HG02870 (cell line): Measurements from ENCODE around the gene CDHR2.
"Not testable (repeated sequence)": the region's sequence is repeated elsewhere in the genome, so short reads cannot be mapped to it uniquely, and the experiment has no call there.

ENCODE experiments used
- ATAC-seq: cut with Tn5 transposase; IDR thresholded peaks from one replicate; pipeline ENCODE4 v1.9.1; 2021; ENCODE audit warnings: mild to moderate bottlenecking, moderate library complexity; ENCODE audit not compliant: unreplicated experiment

CDHR2 gene

DNA sequence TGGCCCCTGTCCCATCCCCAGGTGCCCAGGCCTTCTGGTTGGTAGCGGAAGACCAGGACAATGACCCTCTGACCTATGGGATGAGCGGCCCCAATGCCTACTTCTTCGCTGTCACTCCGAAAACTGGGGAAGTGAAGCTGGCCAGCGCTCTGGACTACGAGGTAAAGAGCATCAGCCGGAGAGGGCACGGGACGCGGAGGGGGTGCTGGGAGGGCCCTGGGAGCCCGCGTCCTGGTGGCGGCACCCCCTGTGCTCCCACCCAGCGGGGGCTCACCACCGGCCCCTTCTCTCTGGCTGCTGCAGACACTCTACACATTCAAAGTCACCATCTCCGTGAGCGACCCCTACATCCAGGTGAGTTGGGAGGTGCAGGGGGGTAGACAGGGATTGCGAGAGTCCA, 19.5 kb downstream of the CDHR2 start:
- no peak for ATAC-seq

DNA sequence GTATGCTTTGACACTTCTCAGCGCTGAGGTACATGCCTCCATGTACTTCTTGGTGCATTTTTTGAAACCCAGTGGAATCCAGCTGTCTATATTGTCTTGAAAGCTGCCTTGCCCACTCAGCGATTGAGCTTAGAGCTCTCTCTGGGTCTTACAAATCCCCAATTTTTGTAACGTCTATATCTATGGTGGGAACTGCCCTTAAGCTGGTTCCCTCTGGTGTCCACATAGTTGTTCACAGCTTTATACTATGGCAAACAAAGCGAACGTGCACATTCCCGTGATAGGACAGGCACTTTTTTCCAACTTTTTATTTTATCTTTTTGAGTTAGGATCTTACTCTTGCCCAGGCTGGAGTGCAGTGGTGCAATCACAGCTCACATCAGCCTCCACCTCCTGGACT, 20.9 kb downstream of the CDHR2 start:
- no peak for ATAC-seq

DNA sequence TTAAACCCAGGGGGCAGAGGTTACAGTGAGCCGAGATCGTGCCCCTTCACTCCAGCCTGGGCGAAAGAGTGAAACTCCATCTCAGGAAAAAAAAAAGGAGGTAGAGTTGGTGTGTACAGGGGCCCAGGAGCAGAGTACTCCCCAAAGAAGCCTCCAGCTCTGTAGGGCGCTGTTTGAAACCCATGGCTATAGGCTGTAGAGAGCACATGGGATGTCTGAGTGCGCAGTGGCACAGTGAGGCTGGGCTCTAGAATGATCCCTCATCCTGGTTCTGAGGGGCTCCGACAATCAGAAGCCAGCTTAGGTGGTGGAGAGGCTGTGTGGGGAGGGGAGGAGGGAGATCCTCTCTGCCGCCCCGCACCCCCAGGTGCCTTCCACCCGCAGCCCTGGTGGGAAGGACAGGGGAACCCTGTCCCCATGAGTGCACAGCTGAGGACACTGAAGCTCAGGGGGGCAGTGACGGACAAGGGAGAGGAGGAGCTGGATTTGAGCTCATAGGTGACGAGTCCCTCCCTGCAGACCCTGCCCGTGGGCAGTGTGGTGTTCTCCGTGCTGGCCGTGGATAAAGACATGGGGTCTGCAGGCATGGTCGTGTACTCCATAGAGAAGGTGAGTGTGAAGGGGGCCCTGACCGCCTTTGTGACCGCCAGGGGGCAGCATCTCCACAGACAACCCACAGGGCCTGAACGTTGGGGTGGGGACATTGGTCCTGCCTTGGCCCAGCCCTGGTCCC, 24.6 kb downstream of the CDHR2 start:
- no peak for ATAC-seq

DNA sequence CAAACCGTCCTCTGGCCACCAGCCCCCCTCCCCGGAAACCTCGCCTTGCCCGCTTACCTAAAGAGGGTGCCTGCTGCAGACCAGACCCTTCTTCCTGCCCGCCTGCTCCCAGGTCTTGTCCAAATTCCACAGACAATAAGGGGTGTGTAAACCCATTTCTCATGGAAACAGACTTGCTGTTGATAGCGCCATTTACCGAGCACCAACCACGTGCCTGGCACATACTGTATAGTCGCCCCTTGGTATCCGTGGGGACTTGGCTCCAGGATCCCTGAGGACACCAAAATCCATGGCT, 25.1 kb downstream of the CDHR2 start:
- no peak for ATAC-seq

DNA sequence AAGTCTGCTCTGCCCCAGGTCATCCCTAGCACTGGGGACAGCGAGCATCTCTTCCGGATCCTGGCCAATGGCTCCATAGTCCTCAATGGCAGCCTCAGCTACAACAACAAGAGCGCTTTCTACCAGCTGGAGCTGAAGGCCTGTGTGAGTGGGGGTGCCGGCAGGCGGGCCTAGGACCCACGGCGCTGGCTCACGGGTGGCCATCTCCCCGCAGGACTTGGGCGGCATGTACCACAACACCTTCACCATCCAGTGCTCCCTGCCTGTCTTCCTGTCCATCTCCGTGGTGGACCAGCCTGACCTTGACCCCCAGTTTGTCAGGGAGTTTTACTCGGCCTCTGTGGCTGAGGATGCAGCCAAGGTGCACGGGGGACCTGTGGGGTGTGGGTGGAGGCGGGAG, 25.9 kb downstream of the CDHR2 start:
- ATAC-seq: no peak

DNA sequence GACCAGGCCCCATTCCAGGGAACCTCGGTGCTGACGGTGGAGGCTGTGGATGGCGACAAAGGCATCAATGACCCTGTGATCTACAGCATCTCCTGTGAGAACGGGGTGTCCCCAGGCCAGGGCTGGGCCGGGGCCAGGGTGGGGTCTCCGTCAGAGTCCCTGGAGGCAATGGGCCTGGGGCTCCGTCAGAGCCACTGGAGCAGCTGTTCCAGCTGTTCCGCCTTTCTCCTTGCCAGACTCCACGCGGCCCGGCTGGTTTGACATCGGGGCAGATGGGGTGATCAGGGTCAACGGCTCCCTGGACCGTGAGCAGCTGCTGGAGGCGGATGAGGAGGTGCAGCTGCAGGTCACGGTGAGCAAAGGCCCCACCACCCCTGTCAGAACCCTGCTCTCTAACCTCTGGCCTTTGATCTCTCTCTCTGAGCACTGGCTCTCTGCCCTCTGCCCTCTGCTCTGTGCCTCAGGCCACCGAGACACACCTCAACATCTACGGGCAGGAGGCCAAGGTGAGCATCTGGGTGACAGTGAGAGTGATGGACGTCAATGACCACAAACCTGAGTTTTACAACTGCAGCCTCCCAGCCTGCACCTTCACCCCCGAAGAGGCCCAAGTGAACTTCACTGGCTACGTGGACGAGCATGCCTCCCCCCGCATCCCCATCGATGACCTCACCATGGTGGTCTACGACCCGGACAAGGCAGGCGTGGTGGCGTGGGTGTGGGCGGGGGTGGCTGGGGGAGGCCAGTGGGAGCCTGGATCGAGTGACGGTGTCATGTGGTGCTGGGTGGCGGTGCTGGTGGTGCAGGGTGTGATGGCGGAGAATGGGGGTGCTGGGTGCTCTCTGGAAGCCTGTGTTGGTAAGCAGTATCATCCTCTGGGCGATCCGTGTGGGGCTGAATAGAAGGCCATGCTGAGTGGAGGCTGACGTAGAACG, 26.6 kb downstream of the CDHR2 start:
- ATAC-seq: no peak

DNA sequence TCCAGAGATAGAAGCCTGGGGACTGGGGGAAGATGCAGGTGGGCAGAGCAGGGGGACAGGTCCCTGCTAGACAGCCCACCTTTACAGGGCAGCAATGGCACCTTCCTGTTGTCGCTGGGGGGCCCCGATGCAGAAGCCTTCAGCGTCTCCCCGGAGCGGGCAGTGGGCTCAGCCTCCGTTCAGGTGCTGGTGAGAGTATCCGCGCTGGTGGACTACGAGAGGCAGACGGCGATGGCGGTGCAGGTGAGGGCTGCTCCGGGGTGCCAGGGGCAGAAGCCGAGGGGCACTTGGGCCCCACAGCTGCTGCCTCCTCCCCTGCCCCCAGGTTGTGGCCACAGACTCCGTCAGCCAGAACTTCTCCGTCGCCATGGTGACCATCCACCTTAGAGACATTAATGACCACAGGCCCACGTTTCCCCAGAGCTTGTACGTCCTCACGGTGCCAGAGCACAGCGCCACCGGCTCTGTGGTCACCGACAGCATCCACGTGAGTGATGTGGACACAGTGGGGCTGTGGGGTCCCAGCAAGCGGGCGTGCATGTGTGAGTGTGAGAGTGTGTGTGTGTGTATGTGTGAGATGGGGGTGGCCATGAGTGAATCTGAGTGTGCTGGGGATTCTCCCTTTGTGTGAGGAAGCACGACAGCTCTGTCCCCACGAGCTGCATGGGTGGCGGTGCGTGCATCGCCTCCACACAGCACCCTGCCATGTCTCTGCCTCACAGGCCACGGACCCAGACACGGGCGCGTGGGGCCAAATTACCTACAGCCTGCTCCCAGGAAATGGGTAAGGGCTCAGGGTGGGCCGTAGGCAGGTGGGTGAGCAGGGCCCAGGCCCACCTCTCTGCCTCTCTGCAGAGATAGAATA, 28.4 kb downstream of the CDHR2 start:
- ATAC-seq: no peak

DNA sequence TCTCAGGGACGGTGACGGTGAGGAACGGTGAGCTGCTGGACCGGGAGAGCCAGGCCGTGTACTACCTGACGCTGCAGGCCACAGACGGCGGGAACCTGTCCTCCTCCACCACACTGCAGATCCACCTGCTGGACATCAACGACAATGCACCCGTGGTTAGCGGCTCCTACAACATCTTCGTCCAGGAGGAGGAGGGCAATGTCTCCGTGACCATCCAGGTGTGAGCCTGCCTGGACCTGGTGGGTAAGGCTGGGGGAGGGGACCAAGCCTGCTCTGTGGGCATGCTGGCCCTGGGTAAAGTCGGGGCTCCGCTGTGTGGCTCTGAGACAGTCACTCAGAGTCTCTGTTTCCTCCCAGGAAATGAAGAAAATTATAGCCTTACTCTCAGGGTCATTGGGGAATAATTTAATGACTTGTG, 29.3 kb downstream of the CDHR2 start:
- no peak for ATAC-seq

DNA sequence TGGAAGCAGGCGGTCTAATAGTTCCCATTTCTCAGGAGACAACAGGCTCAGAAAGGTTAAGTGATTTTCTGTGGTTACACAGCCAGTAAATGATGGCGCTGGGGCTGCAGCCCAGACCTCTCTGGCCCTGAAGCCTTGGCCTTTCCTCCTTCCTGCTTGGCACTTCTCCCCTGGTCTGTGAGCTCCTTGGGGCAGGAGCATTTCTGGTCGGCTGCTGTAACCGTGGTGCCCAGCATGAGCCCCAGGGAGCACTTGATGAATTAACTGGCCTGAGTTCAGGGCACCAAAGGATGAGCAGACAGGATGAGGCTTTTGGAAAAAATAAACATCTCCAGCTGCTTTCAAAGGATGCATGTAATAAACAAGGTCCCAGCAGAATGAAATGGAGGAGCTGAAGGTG, 30.2 kb downstream of the CDHR2 start:
- no peak for ATAC-seq

DNA sequence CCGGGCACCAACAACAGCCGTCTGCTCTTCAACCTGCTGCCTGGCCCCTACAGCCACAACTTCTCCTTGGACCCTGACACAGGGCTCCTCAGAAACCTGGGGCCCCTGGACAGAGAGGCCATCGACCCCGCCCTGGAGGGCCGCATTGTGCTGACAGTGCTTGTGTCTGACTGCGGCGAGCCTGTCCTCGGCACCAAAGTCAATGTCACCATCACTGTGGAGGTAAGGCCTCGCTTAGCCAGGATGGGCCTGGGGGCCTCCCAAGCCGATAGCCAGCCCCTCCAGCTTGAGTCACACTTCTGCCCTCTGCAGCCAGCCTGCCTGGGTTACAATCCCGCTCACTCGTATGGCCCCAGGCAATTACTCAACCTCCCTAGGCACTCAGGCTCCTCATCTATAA, 32.2 kb downstream of the CDHR2 start:
- ATAC-seq: no peak

DNA sequence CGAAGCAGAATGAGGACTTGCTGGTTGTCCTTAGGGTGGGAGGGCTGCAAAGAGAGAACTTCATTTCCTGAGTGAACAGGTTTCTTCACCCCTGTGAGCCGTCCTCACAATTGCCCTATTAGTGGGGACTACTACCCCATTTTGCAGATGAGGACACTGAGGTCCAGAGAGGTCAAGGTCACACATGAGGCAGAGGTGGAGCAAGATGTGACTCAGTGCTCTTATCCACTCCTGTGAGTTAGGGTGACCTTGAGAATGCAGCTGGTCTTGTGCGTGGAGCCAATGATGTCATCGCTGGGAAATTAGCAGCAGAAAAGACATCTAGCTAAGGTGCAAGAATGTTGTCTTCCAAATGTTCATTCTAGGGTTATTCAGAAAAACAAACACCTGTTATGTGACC, 33.9 kb downstream of the CDHR2 start:
- no peak for ATAC-seq

DNA sequence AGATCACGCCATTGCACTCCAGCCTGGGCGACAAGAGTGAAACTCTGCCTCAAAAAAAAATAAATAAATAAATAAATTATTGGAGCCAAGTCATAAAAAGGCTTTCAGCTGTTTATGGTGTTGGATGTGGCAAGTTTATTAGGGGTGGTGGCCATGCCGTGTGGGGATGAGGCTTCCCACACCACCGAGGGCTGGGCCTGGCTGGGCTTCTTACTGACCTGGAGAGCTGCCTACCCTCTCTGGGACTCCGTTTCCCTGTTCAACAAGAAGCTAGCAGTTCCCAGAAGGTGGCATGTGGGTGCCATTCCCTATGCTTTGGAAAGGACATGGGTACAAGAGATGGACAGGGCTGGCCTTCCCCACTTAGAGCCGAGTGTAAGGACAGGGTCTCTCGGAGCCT, 38.3 kb downstream of the CDHR2 start:
- no peak for ATAC-seq

DNA sequence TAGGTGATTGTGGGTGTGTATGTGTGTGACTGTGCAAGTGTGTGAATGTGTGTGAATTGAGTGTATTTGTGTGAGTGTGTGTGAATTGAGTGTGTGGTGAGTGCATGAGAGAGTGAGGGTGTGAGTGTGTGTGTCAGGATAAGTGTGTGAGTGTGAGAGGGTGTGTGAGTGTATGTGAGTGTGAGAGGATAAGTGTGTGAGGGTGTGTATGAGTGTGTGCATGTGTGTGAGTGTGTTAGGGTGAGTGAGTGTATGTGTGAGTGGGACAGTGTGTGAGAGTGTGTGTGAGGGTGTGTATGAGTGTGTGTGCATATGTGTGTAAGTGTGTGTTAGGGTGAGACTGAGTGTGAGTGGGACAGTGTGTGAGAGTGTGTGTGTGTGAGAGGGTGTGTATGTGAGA, 39.2 kb downstream of the CDHR2 start:
- ATAC-seq: no peak

DNA sequence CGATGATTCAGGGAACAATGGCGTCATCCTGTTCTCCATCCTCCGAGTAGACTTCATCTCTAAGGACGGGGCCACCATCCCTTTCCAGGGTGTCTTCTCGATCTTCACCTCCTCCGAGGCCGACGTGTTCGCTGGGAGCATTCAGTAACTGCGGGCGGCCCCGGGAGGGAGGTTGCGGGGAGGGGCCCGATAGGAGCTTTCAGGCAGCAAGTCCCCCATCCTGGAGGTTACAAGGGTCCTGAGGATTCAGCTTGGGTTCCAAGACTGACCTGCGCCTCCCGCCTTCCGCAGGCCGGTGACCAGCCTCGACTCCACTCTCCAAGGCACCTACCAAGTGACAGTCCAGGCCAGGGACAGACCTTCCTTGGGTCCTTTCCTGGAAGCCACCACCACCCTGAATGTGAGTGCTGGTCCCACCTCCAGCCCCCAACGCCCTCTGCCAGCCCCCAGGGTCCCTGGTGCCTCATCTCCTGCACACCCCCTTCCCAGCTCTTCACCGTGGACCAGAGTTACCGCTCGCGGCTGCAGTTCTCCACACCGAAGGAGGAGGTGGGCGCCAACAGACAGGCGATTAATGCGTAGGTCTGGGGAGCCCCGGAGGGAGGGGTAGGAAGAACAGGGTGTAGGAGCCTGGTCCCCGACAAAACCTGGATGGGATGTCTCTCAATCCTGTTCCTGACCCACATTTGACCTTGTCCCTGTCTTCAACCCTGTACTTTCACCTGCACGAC, 40.1 kb downstream of the CDHR2 start:
- ATAC-seq: no peak

DNA sequence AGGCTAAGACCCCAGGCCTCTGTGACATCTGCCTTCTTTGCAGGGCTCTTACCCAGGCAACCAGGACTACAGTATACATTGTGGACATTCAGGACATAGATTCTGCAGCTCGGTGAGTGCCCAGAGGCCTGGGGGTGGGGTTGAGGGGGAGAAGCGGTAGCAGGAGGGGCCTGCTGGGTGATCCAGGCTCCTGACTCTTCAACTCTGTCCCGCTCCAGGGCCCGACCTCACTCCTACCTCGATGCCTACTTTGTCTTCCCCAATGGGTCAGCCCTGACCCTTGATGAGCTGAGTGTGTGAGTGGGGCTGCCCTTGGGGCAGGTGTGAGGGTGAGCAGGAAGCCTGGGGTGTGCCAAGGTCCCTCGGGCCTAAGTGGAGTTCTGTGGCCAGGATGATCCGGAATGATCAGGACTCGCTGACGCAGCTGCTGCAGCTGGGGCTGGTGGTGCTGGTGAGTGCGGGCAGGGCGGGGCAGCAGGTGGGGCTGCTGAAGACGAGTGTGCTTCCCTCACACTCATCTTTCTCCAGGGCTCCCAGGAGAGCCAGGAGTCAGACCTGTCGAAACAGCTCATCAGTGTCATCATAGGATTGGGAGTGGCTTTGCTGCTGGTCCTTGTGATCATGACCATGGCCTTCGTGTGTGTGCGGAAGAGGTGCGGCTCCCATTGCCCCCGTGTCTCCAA, 41.0 kb downstream of the CDHR2 start:
- no peak for ATAC-seq

DNA sequence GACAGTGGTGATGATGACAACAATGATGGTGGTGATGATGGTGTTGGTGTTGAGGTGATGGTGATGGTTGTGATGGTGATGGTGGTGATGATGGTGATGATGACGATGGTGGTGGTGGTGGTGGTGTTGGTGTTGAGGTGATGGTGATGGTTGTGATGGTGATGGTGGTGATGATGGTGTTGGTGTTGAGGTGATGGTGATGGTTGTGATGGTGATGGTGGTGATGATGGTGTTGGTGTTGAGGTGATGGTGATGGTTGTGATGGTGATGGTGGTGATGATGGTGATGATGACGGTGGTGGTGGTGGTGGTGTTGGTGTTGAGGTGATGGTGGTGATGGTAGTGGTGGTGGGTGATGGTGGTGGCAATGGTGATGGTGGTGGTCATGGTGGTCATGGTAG, 42.5 kb downstream of the CDHR2 start:
- not testable (repeated sequence) for ATAC-seq

DNA sequence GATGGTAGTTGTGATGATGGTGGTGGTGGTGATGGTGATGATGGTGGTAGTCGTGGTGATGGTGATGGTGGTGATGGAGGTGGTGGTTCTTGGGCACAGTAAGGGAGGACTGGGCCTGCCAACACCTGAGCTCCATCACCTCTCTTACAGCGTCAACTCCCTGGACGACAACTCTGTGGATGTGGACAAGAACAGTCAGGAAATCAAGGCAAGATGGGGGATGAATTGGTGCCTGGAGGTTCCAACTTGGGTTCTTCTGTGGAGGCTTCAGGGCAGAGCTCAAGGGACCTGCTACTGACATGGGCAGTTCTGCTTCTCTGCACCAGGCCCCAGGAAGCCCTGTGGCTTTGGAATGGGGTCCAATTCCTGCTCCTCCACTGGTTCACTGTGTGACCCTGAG, 43.4 kb downstream of the CDHR2 start:
- no peak for ATAC-seq

DNA sequence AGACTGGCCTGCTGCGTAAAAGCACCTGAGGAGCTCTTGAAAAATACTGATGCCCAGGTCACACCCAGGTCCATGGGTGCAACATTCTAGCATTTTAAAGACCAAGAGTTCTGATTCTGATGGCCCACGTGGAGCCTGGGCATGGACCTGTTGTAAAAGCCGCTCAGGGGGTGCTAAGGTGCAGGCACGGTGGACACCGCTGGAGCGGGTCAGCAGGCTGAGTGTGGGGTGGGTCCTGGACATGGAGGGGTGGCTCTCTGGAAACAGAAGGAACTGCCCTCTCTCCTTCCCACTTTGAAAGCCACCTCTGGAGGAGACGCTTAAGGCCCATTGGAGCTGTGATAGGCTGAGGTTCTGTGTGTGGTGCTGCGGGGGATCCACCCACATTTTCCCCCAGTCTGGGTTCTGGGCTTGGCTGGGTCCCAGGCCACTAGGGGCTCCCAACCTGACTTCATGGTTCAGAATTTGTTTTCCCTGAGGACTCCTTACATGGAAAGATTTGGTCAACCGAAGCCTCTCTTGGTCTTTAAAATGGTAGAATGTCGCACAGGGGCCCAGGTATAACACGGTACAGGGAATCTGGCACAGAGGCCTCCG, 44.2 kb downstream of the CDHR2 start:
- ATAC-seq: no peak

DNA sequence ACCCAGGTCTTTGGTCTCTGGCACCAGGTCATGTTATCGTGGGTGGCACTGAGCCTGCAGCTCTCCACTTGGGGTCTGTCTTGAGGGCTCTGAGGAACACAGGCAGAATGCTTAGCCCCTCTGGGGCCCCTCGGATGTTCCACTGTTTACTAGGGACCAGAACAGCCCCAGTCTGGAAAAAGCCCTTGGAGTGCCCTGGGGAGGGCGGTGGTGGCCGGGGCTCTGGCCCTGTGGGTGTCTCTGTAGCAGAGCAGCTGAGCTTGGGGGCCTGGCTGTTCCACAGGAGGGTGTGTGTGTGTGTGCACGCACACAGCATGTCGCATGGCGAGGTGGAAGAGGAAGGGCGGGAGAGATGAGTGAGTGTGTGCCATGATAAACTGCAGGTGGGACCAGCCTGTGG, 45.4 kb downstream of the CDHR2 start:
- ATAC-seq: no peak

DNA sequence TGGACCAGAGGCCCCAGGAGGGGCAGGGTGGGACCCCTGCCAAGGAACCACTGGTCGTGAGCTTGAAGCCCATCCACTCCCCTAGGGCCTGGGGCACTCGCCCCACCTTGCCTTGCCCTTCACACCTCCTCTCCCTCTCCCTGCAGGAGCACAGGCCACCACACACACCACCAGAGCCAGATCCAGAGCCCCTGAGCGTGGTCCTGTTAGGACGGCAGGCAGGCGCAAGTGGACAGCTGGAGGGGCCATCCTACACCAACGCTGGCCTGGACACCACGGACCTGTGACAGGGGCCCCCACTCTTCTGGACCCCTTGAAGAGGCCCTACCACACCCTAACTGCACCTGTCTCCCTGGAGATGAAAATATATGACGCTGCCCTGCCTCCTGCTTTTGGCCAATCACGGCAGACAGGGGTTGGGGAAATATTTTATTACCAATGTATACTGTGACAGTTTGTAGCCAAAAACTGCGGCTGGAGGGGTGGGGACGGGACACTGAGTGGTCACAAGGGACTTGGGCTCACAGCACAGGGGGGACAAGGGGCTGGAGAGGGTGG, 46.3 kb downstream of the CDHR2 start:
- ATAC-seq: no peak
